ENCODE results near the gene TAMALIN. TPM values are rescaled to one million over a fixed set of nuclear protein-coding genes. Genes with fewer than 3 reads are reported as not detected.
A peak's percentile ranks its signal among the peaks of the same experiment; 100 is the strongest.

The TAMALIN gene
- total RNA-seq, 1 donor from 2014 or later = 22.0 TPM

DNA sequence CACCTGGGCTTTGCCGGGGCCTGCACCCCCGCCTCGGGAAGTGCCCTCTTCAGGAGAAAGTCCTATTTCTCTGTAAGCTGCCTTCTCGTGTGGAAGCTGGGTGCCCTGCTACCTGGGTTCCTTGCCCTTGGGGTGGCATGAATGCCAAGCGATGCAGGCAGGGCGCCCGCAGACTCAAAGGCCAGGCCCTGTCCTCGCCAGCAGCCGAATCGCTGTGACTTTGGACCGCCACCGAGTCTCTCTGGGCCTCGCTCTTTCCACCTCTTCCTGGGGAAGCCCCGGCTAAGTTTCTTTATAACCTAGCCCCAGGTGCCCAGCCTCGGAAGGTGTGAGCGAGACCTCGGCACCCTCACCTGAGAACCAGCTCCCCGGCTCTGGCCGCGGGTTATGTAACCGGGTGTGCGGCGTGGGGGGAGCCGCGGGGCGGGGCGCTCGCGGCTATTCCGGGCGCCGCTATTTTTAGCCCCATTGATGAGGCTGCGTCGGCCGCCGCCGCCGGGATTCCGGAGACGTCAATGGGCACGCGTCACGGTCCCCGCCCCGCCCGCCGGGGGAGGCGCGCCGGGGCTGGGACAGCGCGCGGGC, 29.9 kb downstream of the TAMALIN start:
- Mint-ChIP-seq H3K27me3 (ENCODE audit: low read depth) (peaks cover 29% of the 10 kb centered on the region), H3K4me3 (peak overlapping the region; percentile 61), H3K36me3 (no peaks in the 10 kb centered on the region), H3K9me3 (no peaks in the 10 kb centered on the region), H3K27ac (no peak overlapping the region), H3K4me1 (peaks cover 29% of the 10 kb centered on the region)
- DNase-seq (ENCODE audit: low spot score in 2 of 2, unreplicated experiment in 2 of 2) = peak; percentile 78 to 85
- TF ChIP-seq, protein P1, sequence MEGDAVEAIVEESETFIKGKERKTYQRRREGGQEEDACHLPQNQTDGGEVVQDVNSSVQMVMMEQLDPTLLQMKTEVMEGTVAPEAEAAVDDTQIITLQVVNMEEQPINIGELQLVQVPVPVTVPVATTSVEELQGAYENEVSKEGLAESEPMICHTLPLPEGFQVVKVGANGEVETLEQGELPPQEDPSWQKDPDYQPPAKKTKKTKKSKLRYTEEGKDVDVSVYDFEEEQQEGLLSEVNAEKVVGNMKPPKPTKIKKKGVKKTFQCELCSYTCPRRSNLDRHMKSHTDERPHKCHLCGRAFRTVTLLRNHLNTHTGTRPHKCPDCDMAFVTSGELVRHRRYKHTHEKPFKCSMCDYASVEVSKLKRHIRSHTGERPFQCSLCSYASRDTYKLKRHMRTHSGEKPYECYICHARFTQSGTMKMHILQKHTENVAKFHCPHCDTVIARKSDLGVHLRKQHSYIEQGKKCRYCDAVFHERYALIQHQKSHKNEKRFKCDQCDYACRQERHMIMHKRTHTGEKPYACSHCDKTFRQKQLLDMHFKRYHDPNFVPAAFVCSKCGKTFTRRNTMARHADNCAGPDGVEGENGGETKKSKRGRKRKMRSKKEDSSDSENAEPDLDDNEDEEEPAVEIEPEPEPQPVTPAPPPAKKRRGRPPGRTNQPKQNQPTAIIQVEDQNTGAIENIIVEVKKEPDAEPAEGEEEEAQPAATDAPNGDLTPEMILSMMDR (IDR thresholded peaks at IDR 0.05; ENCODE audit: unreplicated experiment) = no peak

DNA sequence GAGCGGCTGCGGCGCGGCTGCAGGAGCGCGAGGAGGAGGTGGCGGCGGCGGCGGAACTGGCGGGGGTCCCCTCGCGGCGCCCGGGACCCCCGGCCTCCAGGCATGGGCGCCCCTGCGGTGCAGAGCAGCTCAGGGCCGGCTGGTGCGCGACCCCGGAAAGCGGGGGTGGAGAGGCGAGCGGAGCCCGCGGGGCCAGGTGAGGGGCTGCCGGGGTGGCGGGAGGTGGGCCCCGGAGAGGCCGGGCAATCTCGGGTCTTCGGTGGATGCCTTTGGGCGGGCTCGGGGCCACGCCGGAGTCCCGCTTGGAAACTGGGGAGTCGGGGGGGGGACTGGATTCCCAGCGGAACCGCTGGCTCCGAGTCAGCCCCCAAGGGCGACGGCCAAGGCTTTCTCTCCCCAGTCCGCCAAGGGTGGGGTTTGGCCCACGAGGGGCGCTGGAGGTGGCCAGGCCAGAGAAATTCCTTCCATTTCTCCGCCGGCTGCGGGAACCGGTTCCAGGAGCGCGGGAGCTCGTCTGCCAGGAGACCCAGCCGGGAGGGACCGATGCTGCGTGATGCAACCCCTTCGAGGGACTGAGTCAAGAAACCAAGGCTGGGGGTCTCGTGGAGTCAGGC, 30.6 kb downstream of the TAMALIN start:
- TF ChIP-seq, protein P1 (IDR thresholded peaks at IDR 0.05; ENCODE audit: unreplicated experiment) = no peak
- peaks cover 29% of the 10 kb centered on the region for H3K27me3 Mint-ChIP-seq (ENCODE audit: low read depth)
- DNase-seq (ENCODE audit: low spot score in 2 of 2, unreplicated experiment in 2 of 2) = peak in 1 of 2 experiments; percentile 67
- H3K36me3 Mint-ChIP-seq = no peaks in the 10 kb centered on the region
- H3K4me3 Mint-ChIP-seq = peak overlapping the region; percentile 74
- H3K27ac Mint-ChIP-seq = peak overlapping the region; percentile 89
- H3K4me1 Mint-ChIP-seq = peaks cover 24% of the 10 kb centered on the region
- H3K9me3 Mint-ChIP-seq = no peaks in the 10 kb centered on the region

DNA sequence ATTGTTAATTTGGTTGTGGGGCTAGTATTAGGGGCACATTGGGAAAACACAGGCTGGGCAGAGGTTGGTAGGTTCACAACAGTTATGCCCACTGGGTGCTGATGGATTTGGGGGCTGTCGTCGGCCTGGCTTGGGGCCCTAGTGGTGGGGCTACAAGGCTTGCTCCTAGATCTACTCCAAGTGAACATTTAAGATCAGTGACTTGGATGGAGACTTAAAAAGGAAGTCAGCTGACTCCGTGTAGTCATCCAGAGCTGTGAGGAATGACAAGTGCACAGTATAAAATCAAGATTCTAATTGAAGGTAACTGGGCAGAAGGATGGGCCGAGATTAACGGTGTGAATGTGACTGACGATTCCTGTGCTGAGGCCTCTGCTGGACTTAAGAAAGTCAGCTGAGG, 31.7 kb downstream of the TAMALIN start:
- DNase-seq (ENCODE audit: low spot score in 2 of 2, unreplicated experiment in 2 of 2) = no peak
- TF ChIP-seq, protein P1 (IDR thresholded peaks at IDR 0.05; ENCODE audit: unreplicated experiment) = no peak
- peaks cover 29% of the 10 kb centered on the region for H3K27me3 Mint-ChIP-seq (ENCODE audit: low read depth)

DNA sequence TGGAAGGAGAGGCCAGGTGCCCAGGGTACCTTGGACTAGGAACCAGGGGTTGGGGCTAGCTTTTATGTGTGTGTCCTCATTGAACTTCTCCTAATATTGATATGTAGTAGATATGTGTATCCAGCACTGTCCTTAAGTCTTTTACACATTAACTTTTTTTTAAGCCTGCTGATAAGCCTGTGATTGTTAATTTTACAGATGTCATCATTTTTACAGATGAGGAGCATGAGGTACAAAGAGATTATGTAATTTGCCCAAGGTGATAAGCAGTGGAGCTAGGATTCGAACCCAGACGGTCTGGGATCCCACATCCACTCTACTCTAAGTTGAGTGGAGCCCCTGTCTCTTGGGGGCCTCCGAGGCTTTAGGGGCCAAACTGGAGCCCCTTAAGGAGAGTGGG, 34.3 kb downstream of the TAMALIN start:
- TF ChIP-seq, protein P1 (IDR thresholded peaks at IDR 0.05; ENCODE audit: unreplicated experiment) = no peak
- Mint-ChIP-seq H3K9me3 (no peaks in the 10 kb centered on the region), H3K4me1 (peaks cover 8% of the 10 kb centered on the region), H3K27ac (no peak overlapping the region), H3K4me3 (no peak overlapping the region), H3K27me3 (ENCODE audit: low read depth) (peaks cover 9% of the 10 kb centered on the region), H3K36me3 (no peaks in the 10 kb centered on the region)
- no peak for DNase-seq (ENCODE audit: low spot score in 2 of 2, unreplicated experiment in 2 of 2)

More for the DNA sequence above, 31.7 kb downstream of the TAMALIN start:
- H3K9me3 Mint-ChIP-seq = no peaks in the 10 kb centered on the region
- H3K36me3 Mint-ChIP-seq = no peaks in the 10 kb centered on the region
- H3K4me3 Mint-ChIP-seq = peak overlapping the region; percentile 74
- H3K4me1 Mint-ChIP-seq = peaks cover 16% of the 10 kb centered on the region
- H3K27ac Mint-ChIP-seq = peak overlapping the region; percentile 61

DNA sequence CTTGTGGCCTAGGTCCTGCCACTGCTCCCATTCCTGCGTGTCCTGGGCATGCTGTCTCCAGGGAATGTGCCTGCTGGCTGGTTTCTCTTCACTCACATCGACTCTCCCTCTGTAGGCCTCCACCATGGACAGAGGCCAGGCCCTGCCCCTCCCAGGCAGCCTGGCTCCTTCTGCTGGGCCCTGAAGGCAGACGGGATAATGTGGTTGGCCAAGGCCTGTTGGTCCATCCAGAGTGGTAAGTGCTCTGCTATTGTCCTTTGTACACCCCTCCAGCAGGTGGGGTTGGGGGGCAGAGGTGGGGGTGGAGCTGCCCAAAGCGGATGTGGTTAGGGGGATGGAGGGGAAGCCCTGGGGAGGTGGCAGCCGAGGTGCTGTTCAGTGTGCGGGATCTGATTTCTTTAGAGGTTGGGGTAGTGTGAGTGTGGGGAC, 35.0 kb downstream of the TAMALIN start:
- Mint-ChIP-seq H3K27ac (no peak overlapping the region), H3K9me3 (no peaks in the 10 kb centered on the region), H3K36me3 (no peaks in the 10 kb centered on the region), H3K4me1 (peaks cover 6% of the 10 kb centered on the region), H3K27me3 (ENCODE audit: low read depth) (peaks cover 6% of the 10 kb centered on the region), H3K4me3 (no peak overlapping the region)
- no peak for DNase-seq (ENCODE audit: low spot score in 2 of 2, unreplicated experiment in 2 of 2)
- TF ChIP-seq, protein P1 (IDR thresholded peaks at IDR 0.05; ENCODE audit: unreplicated experiment) = no peak
